Stimulated activated memory B cell treated with anti-CD40 and anti-IgM and Interleukin-4, amounts not matched to agents 10 μg/mL and 1 μg/mL and 100 μg/mL, for 72 hours (primary cell): Measurements from ENCODE around the gene TNFAIP1.

Experiments
- ATAC-seq: fragments of 150-1000 bp; cut with Tn5 transposase; 2 replicates; pipeline ENCODE4 v1.10.0; 2021
- H3K27ac Mint-ChIP-seq: one replicate; pipeline ENCODE4 v1.8.0; 2022; ENCODE audit warnings: mild to moderate bottlenecking, mixed read lengths
- H3K27me3 Mint-ChIP-seq: one replicate; pipeline ENCODE4 v1.8.0; 2022; ENCODE audit warnings: mixed read lengths
- H3K36me3 Mint-ChIP-seq: one replicate; pipeline ENCODE4 v1.8.0; 2022; ENCODE audit warnings: mixed read lengths
- H3K4me1 Mint-ChIP-seq: one replicate; pipeline ENCODE4 v1.8.0; 2022; ENCODE audit warnings: mixed read lengths
- H3K4me3 Mint-ChIP-seq: one replicate; pipeline ENCODE4 v1.8.0; 2022; ENCODE audit warnings: mild to moderate bottlenecking, moderate library complexity, mixed read lengths
- H3K9me3 Mint-ChIP-seq: one replicate; pipeline ENCODE4 v1.8.0; 2022; ENCODE audit warnings: mixed read lengths

The TNFAIP1 gene

DNA sequence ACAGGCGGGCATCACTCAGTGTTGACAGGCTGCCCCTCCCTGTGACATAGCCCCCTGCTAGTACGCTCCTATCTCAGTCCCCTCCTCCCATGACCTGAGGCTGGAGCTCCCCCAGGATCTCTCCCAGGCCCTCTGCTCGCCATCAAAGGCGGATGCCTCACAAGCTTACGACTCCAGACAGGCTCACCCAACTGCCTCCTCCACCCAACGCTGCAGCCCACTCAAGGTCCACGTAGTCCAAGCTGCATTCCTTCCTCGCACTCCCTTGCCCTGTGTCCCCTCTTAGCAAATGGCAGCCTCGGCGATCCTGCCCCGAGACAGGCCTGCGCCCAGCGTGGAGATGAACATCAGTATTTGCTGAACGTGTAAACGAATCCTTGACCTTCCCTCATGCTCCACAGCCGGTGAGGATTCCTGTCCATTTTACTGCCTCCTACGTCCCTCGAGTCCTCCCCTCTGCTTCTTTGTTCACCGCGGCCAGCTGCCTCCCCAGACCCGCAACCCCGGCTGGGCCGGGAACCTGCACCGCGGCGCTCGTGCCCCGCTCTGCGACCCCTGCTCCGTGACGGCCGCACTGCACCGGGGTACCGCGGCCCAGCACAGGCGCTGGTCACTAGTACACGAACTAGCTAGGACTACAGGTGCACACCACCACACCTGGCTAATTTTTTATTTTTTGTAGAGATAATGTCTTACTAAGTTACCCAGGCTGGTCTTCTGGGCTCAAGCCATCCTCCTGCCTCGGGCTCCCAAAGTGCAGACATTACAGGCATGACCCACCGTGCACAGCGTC, 17.4 kb upstream of the TNFAIP1 start:
- peak overlapping the region; percentile 92 for H3K4me3 Mint-ChIP-seq
- no peaks in the 10 kb centered on the region for H3K36me3 Mint-ChIP-seq
- peak; percentile 10 for ATAC-seq
- no peaks in the 10 kb centered on the region for H3K9me3 Mint-ChIP-seq
- H3K4me1 Mint-ChIP-seq, result peaks cover 37% of the 10 kb centered on the region
- peak overlapping the region; percentile 88 for H3K27ac Mint-ChIP-seq
- no peaks in the 10 kb centered on the region for H3K27me3 Mint-ChIP-seq

DNA sequence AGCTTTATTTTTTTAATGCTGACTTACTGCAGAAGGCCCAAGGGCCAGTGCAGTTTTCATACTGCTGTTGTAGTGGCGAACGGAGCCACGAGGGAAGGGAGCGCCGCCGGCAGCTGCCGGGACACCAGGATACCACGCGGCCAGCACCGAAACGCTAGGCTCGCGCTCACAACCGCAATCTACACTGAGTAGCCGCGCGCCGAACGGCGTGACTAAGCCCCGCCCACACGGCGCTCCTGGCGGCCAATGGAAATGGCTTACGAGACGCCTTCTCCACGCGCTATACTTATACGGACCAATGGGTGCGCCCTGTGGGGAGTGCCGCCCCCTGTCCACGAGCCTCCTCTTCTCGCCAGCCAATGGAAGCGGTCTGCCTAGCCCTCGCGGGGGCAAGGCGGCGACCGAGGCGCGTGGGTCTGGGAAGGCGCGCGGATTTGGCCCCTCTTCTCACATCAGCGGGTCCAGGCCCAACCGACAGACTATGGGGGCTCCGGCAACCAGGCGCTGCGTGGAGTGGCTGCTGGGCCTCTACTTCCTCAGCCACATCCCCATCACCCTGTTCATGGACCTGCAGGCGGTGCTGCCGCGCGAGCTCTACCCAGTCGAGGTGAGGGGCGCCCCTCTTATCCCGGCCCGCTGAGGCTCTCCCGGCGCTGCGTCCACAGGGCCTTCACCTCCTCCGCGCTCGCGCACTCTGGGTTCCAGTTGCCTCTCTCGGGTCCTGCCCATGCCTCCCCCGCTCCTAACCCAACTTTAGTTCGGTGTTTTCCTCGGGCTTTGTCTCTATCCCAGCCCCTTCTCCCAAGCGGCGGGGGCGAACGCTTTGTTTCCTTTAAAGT, 16.6 kb upstream of the TNFAIP1 start, which contains the start of gene TMEM97:
TSS of gene TMEM97 (plus strand) at position 442 of the 839 bp plus-strand sequence. CDS start at position 482, 40 bp downstream.
- Mint-ChIP-seq H3K4me1 (peaks cover 37% of the 10 kb centered on the region), H3K27me3 (no peaks in the 10 kb centered on the region), H3K4me3 (peak within 1 kb of the TSS; percentile 92), H3K36me3 (no peaks in the 10 kb centered on the region), H3K9me3 (no peaks in the 10 kb centered on the region), H3K27ac (peak within 1 kb of the TSS; percentile 88)
- peak; percentile 99 for ATAC-seq

DNA sequence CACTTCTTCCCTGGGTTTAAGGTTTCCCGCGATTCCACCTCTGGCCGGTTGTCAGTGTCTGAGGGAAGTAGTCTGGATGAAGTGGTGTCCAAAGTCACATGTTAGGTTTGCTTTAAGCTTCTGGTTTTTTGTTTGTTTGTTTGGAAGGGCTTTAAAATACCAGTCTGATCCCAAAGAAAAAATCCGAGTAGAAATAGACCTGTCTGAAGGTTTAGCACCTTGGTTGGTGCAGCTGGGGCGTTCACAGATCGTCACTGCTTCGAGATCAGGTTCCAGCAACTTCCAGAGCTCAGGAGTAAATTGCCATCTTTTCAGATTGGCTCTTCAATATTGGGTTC, 16.0 kb upstream of the TNFAIP1 start:
- Mint-ChIP-seq H3K4me1 (peaks cover 37% of the 10 kb centered on the region), H3K36me3 (no peaks in the 10 kb centered on the region), H3K27ac (peak overlapping the region; percentile 88), H3K27me3 (no peaks in the 10 kb centered on the region), H3K4me3 (peak overlapping the region; percentile 92), H3K9me3 (no peaks in the 10 kb centered on the region)
- ATAC-seq, result no peak

- Mint-ChIP-seq H3K27ac (peak overlapping the region; percentile 88), H3K36me3 (no peaks in the 10 kb centered on the region), H3K9me3 (no peaks in the 10 kb centered on the region), H3K27me3 (no peaks in the 10 kb centered on the region), H3K4me1 (peaks cover 42% of the 10 kb centered on the region), H3K4me3 (peak overlapping the region; percentile 92)
- ATAC-seq, result no peak
Measured at GRCh38 chr17:28320215-28321061, 15.1 kb upstream of the TNFAIP1 start.

- H3K4me3 Mint-ChIP-seq, result no peak overlapping the region
- peaks cover 29% of the 10 kb centered on the region for H3K4me1 Mint-ChIP-seq
- no peak overlapping the region for H3K27ac Mint-ChIP-seq
- no peaks in the 10 kb centered on the region for H3K27me3 Mint-ChIP-seq
- no peak for ATAC-seq
- peaks cover 21% of the 10 kb centered on the region for H3K36me3 Mint-ChIP-seq
- H3K9me3 Mint-ChIP-seq, result no peaks in the 10 kb centered on the region
Measured at GRCh38 chr17:28324267-28324745, 11.3 kb upstream of the TNFAIP1 start.

DNA sequence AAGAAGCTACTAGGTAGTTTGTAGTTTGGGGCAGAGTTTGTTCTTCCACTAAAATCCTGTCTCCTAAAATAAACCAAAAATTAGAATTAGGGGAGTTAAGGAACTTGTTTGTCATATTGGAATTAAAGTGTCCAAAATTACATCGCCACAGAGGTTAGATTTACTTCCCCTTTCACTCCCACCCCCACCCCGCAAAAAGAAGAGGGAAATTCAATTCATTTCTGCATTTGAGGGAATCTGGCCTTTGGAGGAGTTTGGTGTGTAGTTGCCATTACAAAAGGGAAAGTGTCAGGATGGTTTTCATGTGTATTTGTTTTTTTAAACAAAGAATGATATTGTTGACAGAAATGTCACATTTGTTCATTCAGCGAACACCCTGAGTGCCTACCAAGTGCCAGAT, 10.8 kb upstream of the TNFAIP1 start:
- H3K4me3 Mint-ChIP-seq, result no peak overlapping the region
- peaks cover 21% of the 10 kb centered on the region for H3K36me3 Mint-ChIP-seq
- peaks cover 24% of the 10 kb centered on the region for H3K4me1 Mint-ChIP-seq
- no peak overlapping the region for H3K27ac Mint-ChIP-seq
- no peak for ATAC-seq
- no peaks in the 10 kb centered on the region for H3K9me3 Mint-ChIP-seq
- no peaks in the 10 kb centered on the region for H3K27me3 Mint-ChIP-seq

DNA sequence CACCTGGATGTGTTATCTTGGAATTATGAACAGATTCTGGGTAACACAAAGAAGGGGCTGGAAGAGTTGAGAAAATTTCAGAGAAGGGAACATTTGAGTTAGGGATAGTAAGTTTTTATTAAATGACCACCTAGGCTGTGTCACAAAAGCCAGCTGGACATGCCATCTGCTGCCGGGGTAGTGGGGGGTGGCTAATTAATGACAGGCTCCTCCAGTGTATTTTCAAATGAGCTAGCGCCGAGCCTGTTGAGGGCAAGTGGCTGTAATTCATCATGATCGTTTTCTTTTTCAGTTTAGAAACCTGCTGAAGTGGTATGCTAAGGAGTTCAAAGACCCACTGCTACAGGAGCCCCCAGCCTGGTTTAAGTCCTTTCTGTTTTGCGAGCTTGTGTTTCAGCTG, 10.3 kb upstream of the TNFAIP1 start:
- H3K36me3 Mint-ChIP-seq, result peaks cover 21% of the 10 kb centered on the region

GRCh38 chr17:28326114-28326513, 9.4 kb upstream of the TNFAIP1 start:
- Mint-ChIP-seq H3K36me3 (peaks cover 23% of the 10 kb centered on the region), H3K4me3 (no peak overlapping the region), H3K27me3 (no peaks in the 10 kb centered on the region), H3K4me1 (peaks cover 12% of the 10 kb centered on the region), H3K27ac (no peak overlapping the region), H3K9me3 (no peaks in the 10 kb centered on the region)
- no peak for ATAC-seq

More for the DNA sequence above, 10.3 kb upstream of the TNFAIP1 start:
- Mint-ChIP-seq H3K4me1 (peaks cover 19% of the 10 kb centered on the region), H3K9me3 (no peaks in the 10 kb centered on the region), H3K4me3 (no peak overlapping the region), H3K27me3 (no peaks in the 10 kb centered on the region), H3K27ac (no peak overlapping the region)
- ATAC-seq, result no peak

DNA sequence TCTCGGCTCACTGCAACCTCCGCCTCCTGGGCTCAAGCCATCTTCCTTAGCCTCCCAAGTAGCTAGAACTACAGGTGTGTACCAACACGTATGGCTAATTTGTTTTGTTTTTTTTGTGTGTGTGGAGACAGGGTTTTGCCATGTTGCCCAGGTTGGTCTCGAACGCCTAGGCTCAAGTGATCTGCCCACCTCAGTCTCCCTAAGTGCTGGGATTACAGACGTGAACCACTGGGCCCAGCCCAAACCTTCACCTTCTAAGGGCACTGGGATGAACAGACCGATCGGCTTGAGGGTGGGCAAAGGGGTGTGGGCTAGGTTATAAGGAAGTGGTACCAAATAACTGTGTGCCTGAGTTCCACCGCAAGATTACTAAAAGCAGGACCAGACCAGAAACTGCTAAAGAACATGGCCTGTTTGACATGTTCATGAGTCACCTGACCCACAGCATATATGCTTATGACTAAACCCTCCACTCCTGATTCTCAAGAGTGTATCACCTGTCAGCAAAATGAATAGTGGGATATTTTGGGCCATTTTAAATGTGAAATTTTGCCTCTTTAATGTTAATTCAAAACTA, 8.4 kb upstream of the TNFAIP1 start:
- ATAC-seq, result peak; percentile 89
- Mint-ChIP-seq H3K36me3 (peaks cover 32% of the 10 kb centered on the region), H3K27me3 (no peaks in the 10 kb centered on the region), H3K27ac (no peak overlapping the region), H3K9me3 (no peaks in the 10 kb centered on the region), H3K4me3 (no peak overlapping the region), H3K4me1 (peaks cover 8% of the 10 kb centered on the region)

DNA sequence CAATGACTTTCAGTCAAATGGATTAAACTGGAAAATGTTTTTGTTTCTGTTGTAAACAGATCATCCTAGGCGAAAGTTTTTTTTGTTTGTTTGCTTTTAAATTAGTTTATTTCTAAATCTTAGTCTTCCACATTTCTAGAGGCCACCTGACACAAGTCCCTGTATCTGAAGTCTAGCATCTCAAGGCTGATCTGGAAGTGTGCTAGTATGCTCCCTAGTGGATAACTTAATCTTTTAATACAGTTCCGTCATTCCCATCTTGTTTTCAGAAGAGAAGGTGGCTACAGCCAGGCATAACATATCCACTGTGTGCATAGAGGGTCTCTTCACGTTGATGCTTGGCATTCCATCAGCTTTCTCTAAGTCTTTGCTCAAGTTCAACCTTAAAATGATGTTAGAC, 7.9 kb upstream of the TNFAIP1 start:
- no peak for ATAC-seq
- no peak overlapping the region for H3K27ac Mint-ChIP-seq
- no peaks in the 10 kb centered on the region for H3K27me3 Mint-ChIP-seq
- no peak overlapping the region for H3K4me3 Mint-ChIP-seq
- H3K36me3 Mint-ChIP-seq, result peaks cover 35% of the 10 kb centered on the region
- H3K4me1 Mint-ChIP-seq, result peaks cover 14% of the 10 kb centered on the region
- no peaks in the 10 kb centered on the region for H3K9me3 Mint-ChIP-seq

GRCh38 chr17:28328325-28328724, 7.2 kb upstream of the TNFAIP1 start:
- no peak overlapping the region for H3K4me3 Mint-ChIP-seq
- no peaks in the 10 kb centered on the region for H3K9me3 Mint-ChIP-seq
- no peaks in the 10 kb centered on the region for H3K27me3 Mint-ChIP-seq
- peaks cover 35% of the 10 kb centered on the region for H3K36me3 Mint-ChIP-seq
- ATAC-seq, result no peak
- H3K27ac Mint-ChIP-seq, result no peak overlapping the region
- H3K4me1 Mint-ChIP-seq, result peaks cover 19% of the 10 kb centered on the region

GRCh38 chr17:28330671-28331070, 4.9 kb upstream of the TNFAIP1 start:
- Mint-ChIP-seq H3K4me1 (peaks cover 29% of the 10 kb centered on the region), H3K9me3 (no peaks in the 10 kb centered on the region), H3K27ac (no peak overlapping the region), H3K27me3 (no peaks in the 10 kb centered on the region), H3K4me3 (no peak overlapping the region), H3K36me3 (peaks cover 35% of the 10 kb centered on the region)
- ATAC-seq, result no peak

DNA sequence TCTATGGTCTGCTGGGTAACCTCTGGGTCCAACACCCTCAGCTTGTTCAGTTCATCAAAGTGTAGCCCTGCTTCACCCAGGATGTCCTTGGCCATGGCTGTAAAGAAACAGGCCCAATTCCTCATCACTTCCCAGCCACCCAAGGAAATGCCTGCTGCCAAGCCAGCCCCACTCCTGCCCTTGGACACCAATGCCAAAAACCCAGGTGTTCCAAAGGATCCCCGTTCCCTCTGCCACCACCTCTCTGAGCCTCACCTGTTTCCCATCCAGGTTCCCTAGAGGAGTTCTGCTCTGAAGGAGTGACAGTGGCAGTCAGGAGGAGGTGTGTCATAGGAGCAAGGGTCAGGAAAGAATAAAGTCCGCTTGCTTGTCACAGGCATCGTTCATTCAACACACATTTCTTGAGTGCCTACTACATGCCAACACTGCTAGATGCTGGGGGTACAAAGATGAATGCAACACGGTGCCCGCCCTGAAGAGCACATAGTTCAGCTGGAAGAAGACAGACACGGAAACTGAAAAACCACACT, 3.6 kb upstream of the TNFAIP1 start:
- Mint-ChIP-seq H3K4me1 (peaks cover 39% of the 10 kb centered on the region), H3K4me3 (no peak overlapping the region), H3K27me3 (no peaks in the 10 kb centered on the region), H3K27ac (no peak overlapping the region), H3K9me3 (no peaks in the 10 kb centered on the region), H3K36me3 (peaks cover 24% of the 10 kb centered on the region)
- ATAC-seq, result no peak

- peaks cover 51% of the 10 kb centered on the region for H3K4me1 Mint-ChIP-seq
- peaks cover 15% of the 10 kb centered on the region for H3K36me3 Mint-ChIP-seq
- H3K4me3 Mint-ChIP-seq, result peak overlapping the region; percentile 88
- H3K27me3 Mint-ChIP-seq, result no peaks in the 10 kb centered on the region
- H3K9me3 Mint-ChIP-seq, result no peaks in the 10 kb centered on the region
- ATAC-seq, result no peak
- H3K27ac Mint-ChIP-seq, result no peak overlapping the region
Measured at GRCh38 chr17:28333083-28333746, 2.3 kb upstream of the TNFAIP1 start.
